Fibroblast of skin of left biceps (primary cell): ENCODE results near the gene CTDSP1.

ENCODE experiments used
- DNase-seq, 2 experiments: peaks; one replicate each; pipeline ENCODE4 v3.0.0-alpha.2; 2013; ENCODE audit warnings: low read depth in 2 of 2

Gene CTDSP1, protein sequence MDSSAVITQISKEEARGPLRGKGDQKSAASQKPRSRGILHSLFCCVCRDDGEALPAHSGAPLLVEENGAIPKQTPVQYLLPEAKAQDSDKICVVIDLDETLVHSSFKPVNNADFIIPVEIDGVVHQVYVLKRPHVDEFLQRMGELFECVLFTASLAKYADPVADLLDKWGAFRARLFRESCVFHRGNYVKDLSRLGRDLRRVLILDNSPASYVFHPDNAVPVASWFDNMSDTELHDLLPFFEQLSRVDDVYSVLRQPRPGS

DNA sequence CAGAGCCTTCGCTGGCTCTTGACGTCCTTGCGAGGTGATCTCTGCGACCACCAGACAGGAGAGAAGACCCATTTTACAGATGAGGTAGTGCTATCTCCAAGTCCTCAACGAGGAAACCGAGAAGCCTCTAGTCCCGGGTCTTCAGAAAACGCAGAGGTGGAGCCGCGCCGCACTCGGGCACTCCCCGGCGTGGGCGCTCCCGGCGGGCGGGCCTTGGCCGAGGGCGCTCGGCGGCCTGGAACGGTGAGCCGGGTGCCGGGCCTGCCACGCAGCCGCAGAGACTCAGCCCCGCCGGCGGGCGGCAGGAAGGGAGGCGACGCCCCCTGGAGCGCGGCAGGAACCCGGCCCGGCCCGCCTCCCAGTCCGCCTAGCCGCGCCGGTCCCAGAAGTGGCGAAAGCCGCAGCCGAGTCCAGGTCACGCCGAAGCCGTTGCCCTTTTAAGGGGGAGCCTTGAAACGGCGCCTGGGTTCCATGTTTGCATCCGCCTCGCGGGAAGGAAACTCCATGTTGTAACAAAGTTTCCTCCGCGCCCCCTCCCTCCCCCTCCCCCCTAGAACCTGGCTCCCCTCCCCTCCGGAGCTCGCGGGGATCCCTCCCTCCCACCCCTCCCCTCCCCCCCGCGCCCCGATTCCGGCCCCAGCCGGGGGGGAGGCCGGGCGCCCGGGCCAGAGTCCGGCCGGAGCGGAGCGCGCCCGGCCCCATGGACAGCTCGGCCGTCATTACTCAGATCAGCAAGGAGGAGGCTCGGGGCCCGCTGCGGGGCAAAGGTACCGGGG, at the start of gene CTDSP1:
TSS of gene CTDSP1 (plus strand) at position 478 of the 776 bp plus-strand sequence. CDS start at position 701, 223 bp downstream.
- DNase-seq, result peak; percentile 94 to 96

DNA sequence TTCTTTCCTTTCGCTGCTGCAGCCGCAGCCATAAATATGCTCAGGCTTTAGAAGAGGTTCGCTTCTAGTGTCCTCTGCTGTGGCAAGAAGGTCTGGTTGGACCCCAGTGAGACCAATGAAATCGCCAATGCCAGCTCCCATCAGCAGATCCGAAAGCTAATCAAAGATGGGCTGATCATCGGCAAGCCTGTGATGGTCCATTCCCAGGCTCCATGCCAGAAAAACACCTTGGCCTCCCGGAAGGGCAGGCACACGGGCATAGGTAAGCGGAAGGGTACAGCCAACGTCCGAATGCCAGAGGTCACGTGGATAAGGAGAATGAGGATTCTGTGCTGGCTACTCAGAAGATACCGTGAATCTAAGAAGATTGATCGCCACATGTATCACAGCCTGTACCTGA, 45.6 kb upstream of the CTDSP1 start:
- DNase-seq, result no peak

DNA sequence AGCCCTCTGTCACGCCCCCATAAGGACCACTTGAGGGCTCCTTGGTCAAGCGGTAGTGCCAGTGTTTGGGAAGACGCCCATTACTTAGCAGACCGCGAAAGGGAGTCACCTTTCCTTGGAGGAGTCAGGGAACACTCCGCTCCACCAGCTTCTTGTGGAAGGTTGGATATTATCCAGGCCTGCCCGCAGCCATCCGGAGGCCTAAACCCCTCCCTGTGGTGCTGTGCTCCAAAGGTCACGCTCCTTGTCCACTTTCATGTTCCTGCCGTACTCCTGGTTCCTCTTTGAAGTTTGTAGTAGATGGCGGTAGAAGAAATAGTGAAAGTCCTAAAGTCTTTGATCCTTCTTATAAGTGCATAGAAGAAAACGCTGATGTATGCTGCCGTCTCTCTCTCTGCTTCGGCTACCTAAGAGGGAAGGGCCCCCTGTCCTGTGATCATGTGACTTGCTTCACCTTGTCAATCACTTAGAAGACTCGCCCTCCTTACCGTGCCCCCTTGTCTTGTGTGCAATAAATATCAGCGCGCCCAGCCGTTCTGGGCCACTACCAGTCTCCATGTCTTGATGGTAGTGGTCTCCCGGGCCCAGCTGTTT, 44.7 kb upstream of the CTDSP1 start:
- no peak for DNase-seq

DNA sequence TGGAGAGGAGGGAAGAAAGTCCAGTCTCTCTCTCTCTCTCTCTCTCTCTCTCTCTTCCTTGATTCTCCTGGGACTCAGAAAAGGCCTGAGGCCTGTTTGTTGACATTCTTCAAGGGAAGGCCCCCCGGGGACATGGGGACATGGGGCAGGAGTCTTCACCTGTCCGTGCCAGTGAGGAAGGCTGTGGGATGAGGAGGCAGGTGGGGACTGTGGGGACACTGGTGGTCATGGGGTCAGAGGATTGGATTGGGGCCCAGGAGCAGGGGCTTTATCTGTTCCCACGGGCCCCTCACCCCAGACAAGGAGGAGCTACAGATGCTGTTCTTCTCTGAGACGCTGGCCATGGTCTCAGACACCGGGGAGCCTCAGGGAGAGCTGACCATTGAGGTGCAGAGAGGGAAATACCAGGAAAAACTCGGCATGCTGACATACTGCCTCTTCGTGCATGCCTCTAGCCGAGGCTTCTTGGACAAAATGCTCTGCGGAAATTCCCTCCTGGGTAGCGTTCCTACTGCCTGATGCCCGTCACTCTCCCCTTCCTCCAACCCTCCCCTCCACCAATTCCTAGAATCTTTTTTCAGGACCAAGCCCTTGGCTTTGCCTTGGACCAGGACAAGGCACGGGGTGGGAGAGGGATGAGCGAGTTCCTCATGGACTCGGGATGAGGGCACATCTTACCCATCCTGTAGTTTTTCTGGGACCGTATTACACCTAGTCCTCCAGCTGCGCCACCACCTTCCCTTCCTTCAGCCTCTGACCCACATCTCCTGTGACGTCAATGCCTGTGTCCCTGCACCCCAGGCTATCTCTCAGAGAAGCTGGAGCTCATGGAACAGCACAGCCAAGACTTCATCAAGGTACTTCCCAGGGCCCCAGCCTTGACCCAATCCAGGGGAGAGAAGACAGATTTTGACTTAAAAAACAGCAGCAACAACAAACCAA, 42.2 kb upstream of the CTDSP1 start:
- no peak for DNase-seq

DNA sequence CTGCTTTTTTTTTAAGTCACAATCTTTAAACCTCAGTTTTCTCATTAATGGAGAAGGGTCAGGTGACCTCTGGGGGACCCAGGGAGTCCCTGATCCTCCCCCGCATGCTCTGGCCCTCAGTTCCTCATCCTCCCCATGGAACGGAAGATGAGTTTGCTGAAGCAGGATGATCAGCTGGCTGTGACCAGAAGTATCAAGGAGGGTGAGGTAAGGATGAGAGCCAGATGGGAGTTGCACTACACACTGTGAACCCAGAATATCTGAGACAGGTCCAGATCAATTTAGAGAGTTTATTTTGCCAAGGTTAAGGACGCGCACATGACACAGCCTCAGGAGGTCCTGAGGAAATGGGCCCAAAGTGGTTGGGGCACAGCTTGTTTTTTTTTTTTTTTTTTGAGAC, 39.2 kb upstream of the CTDSP1 start:
- no peak for DNase-seq

DNA sequence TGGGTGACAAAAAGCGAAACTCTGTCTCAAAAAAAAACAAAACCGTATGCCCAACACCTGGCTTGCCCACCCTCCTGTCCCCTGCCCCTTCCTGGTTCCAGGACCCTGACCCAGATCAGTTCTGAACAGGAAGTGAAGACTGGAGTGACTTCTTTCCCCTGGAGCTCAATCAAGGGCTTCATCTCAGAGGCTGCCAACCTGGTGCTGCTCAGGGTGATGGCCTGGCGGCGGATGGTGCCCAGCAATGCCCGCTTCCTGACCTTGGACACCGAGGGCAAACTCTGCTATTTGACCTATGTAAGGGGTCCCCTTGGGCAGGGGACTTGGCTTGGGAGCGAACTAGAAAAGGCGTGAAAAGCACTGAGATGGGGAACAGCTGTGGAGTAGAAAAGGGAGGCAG, 37.1 kb upstream of the CTDSP1 start:
- no peak for DNase-seq

DNA sequence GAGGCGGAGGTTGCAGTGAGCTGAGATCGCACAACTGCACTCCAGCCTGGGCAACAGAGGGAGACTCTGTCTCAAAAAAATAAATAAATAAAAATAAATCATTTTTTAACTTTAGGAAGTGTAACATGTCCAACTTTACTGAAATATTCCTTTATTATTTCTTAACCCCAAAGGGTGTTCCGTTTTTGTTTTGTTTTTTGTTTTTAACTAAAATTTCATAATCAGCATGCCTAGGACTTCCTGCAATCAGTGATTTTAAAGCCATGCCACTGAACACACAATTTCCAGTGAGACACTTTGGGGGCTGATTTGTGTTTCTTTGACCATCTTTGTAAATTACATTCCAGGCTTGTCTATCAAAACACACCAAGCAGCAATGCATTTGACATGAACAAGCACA, 35.9 kb upstream of the CTDSP1 start:
- no peak for DNase-seq

DNA sequence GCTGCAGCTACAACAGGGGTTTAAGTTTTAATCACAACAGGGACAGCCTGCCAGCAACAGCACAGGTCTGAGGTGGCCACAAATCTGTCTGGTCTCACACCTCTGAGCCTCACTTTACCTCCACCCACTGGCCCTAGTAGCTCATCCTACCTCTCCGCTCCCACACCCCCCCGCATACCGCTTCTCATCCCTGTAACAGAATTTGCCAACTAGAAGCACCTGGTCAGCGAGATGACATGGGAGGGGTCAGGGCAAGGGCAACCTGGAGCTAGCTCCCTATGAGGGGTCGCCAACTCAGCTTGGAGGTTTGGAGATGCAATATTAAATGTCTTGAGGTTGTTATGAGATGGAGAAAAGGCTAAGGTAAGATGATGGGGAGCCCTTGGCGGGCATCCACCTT, 35.5 kb upstream of the CTDSP1 start:
- no peak for DNase-seq

DNA sequence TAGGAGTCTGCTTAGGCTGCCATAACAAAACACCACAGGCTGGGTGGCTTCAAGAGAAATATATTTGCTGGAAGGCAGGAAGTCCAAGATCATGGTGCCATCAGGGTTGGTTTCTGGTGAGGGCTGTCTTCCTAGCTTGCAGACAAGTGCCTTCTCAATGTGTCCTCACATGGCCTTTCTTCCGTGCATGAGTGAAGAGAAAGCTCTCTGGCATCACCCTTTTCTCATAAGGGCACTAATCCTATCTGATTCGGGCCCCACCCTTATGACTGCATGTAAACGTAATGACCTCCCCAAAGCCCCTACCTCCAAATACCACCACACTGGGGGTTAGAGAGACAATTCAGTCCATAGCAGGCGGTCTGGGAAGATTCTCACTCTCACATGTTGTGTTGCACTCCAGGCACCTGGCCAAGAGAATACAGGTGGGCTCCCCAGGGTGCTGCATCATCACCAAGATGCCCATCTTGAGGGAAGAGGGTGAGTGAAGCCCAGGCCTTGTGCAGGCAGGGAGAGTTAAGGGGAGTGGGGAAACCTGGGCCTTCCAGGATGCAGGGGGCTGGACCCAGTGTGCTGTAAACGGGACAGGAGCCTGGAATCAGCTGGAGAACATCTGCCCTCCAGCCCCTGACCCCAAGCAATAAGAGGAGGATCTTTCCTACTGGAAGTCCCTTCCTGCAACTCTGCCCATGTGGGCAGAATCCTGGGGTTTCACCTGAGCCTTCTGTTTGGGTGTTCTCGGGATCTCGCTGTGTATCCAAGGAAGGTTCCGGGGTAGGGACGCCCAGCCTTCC, 32.9 kb upstream of the CTDSP1 start:
- DNase-seq, result no peak

DNA sequence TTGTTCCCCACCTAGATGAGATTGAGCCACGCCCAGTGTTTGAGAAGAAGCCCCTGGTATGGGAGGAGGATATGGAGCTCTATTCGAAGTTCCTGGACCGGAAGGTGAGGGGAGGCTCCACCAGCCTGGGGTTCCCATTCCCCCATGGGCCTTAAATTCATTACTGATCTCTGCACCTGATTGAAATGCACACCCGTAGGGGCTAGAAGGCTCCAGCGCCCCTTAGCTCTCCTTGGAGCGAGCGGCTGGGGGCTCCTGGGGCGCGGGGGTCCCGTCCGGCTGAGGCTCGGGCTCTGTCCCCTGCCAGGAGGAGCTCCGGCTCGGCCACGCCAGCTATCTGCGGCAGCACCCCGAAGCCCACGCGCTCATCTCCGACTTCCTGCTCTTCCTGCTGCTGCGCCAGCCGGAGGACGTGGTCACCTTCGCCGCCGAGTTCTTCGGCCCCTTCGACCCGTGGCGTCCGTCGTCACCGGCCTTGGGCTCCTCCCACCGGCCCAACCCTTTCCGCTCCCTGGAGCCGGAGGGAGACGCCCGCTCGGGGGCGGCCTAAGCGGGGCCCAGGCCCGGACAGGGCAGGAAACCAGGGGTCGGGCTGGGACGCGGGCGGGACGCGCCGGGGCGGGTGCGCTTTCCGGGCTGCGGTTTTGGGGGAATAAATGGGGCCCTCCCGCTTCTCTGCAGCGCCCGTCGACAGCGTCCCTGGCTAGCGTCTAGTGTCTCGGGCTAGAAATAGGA, 32.1 kb upstream of the CTDSP1 start:
- DNase-seq, result no peak

DNA sequence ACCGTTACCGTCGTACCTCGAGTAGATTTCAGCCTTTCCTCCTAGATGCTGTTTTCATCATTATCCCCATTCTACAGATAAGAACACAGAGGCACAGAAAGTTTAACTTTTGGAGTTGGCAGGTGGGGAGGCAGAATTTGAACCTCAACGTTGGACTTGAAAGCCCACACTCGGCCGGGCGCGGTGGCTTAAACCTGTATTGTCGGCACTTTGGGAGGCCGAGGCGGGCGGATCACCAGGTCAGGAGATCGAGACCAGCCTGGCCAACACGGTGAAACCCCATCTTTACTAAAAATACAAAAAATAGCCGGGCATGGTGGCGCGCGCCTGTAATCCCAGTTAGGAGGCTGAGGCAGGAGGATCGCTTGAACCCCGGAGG, 31.5 kb upstream of the CTDSP1 start:
- no peak for DNase-seq

DNA sequence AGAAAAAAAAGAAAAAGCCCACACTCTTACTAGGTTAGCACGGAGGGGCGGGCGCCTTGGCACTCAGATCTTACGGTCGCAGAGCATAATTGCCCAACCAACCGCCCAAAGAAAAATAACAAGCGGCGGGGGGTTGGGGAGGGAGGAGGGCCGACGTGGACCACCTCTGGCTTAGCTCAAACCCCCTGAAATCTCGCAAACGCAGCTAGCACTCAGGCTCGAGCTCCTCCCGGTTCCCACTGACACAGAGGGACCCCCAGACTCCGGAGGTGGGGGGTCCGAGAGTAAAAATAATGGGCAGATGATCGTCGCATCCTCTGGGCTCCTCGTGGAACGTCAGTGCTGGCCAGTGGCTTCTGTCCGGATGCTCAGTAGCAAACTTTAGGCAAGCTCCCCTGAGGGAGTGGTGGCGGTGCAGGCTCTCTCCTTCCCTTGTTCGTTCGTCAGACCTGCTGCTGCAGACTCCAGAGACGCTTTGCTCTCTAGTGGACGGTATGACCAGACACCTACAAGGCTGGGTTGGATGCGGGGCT, 31.0 kb upstream of the CTDSP1 start:
- no peak for DNase-seq

DNA sequence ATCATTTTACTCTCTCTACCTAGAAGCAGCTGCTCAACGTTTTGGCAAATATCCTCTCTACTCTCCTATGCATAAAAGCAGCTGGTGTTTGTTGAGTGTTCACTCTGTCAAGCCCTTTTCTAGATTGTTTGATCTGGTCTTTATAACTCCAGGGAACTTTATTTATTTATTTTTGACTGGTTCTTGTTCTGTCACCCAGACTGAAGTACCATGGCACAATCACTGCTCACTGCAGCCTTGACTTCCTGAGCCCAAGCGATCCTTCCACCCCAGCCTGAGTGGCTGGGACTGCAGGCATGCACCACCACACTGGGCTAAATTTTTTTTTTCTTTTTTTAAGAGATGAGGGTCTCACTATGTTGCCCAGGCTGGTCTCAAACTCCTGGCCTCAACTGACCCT, 30.3 kb upstream of the CTDSP1 start:
- no peak for DNase-seq

DNA sequence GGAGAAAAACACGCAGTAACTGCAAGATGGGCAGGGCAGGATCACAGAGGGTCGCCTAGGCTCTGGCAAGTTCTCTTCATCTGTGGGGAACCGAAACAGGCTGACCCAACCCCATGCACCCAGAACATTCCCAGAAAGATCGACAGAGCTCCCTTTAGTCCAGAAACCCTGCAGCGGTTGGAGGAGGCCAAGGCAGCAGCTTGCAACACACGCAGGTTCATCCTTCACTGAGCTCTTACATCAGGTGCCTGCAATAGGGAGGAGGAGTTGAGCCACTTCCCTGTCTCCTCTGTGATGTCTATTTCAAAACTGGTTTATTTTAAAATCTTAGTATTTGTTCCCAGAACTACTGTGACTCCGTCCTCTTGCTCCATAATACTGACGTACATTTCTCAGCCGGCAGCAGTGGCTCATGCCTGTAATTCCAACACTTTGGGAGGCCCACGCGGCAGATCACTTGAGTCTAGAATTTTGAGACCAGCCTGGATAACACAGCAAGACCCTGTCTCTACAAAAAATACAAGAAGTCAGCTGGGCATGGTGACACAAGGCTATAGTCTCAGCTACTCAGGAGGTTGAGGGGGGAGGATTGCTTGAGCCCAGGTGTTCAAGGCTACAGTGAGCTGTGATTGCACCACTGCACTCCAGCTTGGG, 29.1 kb upstream of the CTDSP1 start:
- no peak for DNase-seq

DNA sequence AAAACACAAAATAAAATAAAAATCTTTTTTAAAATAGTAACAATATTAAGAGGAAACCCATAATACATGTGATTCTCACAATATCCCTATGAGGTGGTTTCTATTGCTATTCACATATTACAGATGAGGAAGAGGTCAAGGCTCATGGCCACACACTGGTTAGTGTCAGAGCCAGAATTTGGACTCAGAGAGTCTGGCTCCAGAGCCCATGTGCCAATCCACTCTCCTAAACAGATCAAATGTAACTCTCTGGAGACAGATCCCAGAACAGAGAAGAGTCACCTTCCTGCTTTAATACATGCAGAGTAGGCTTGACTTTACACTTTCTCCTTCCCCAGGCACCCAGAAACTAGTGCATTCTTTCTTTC, 27.7 kb upstream of the CTDSP1 start:
- no peak for DNase-seq

DNA sequence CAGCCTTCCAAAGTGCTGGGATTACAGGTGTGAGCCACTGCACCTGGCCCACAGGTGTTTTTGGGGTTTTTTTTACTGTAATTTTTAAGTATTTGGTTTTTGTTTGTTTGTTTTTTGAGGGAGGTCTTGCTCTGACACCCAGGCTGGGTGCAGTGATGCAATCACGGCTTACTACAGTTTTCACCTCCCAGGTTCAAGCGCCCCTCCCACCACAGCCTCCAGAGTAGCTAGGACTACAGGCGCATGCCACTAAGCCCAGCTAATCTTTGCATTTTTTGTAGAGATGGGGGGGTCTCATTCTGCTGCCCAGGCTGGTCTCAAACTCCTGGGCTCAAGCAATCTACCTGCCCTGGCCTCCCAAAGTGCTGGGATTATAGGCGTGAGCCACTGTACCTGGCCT, 24.9 kb upstream of the CTDSP1 start:
- DNase-seq, result no peak

DNA sequence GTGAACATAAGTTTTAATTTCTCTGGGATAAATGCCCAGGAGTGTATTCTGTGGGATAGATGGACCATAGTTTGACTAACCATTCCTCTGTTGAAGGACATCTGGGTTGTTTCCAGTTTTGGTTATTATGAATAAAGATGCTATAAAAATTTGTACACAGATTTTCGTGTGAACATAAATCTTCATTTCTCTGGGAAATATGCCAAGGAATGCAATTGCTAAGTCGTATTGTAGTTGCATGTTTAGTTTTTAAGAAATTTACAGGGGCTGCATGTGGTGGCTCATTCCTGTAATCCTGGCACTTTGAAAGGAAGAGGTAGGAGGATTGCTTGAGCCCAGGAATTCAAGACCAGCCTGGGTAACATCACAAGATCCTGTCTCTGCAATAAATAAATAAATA, 24.5 kb upstream of the CTDSP1 start:
- DNase-seq, result peak; percentile 70 to 71

DNA sequence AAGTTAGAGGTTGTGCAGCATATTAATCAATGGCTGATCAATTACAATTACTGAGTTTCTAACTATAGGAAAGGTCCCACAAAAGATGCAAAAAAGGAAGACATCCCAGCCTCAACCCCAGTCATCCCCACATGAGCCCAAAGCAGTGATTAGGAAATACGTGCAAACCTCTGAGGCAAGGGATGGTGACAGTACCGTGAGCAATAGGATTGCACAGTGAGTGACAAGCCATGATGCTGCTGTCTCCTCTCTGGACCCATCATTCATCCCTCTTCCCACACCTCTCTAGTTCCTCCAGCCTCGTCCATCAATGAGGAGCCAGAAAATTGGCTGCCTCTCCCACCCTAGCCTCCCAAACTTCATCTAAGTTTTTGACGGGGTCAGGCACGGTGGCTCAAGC, 21.6 kb upstream of the CTDSP1 start:
- DNase-seq, result no peak

DNA sequence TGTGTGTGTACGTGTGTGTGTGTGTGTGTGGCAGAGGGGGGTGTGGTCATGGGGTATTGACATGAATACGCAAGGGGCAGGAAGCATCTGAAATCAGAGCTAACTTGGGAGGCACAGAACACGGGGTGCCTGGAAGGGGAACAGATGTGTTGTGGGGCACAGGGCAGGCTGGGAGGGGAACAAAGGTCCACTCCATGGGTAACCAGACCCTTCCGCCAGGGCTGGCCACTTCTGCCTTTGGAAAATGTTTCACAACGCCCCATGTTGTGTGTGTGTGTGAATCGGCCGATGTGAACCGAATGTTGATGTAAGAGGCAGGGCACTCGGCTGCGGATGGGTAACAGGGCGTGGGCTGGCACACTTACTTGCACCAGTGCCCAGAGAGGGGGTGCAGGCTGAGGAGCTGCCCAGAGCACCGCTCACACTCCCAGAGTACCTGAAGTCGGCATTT, 17.7 kb upstream of the CTDSP1 start, which contains the start of gene SLC11A1:
TSS of gene SLC11A1 (plus strand) at position 358 of the 451 bp plus-strand sequence. CDS start 96 bp downstream, outside the sequence.
- no peak for DNase-seq

DNA sequence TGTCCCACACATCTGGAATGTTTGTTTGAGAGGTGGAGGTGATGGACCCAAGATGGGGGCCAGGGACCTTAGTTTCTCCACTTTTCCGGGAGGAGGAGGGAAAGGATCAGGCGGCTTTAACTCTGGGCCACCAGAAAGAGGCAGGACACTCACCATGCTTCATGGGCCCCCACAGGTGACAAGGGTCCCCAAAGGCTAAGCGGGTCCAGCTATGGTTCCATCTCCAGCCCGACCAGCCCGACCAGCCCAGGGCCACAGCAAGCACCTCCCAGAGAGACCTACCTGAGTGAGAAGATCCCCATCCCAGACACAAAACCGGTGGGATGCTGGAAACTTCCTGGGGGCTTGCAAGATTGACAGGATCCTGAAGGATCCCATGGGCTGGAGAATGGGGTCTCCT, 16.9 kb upstream of the CTDSP1 start:
- DNase-seq, result no peak
